Endothelial cell of umbilical vein (primary cell): ENCODE measurements around the gene RNF183. TPM values are rescaled to one million over a fixed set of nuclear protein-coding genes. Genes with fewer than 3 reads are reported as not detected.

Source experiments
- BruUV-seq: library from RNA; stranded (reverse); fragments of 400-500 nt; replicated peaks from 2 replicates; lab custom pipeline; 2021; lab: Mats Ljungman, UMichigan
- CTCF ChIA-PET: fragments of 300-600, 350-600 bp; sonication (Branson Sonifier 250); formaldehyde crosslinking; loops from one replicate; lab custom pipeline; 2021; ENCODE audit warnings: antibody characterized with exemption, inconsistent platforms; lab: Charles Lee
- POLR2A ChIA-PET: fragments of 300-600, 350-600 bp; sonication (Branson Sonifier 250); formaldehyde crosslinking; loops from one replicate; lab custom pipeline; 2021; ENCODE audit warnings: antibody characterized with exemption, inconsistent platforms; lab: Charles Lee
- DNase-seq: peaks from one replicate; pipeline ENCODE4 v3.0.0-alpha.2; 2011; ENCODE audit warnings: low read depth, low spot score
- FAIRE-seq: peaks from 2 replicates; lab custom pipeline; 2011; peaks lifted over from hg19 to GRCh38; lab: Jason Lieb, UNC
- H2AFZ ChIP-seq: 2 replicates; pipeline ENCODE4 v1.6.0; 2012; ENCODE audit warnings: low read depth, low read length, control low read depth, inconsistent platforms
- H3K27ac ChIP-seq: 2 replicates; pipeline ENCODE4 v1.5.1; 2011; ENCODE audit warnings: low read depth, mild to moderate bottlenecking, control low read depth, low read length, moderate library complexity; ENCODE audit not compliant: insufficient read depth
- H3K27me3 ChIP-seq, 2 experiments: 2 replicates each; pipeline versions ENCODE4 v1.6.0 to v1.6.1; 2011; ENCODE audit warnings: low read length in 2 of 2, mixed read lengths in 1 of 2; ENCODE audit not compliant: control insufficient read depth in 2 of 2, insufficient read depth in 2 of 2
- H3K36me3 ChIP-seq, 2 experiments: 2 replicates in 1 of 2; 3 replicates in 1 of 2; pipeline ENCODE4 v1.5.1; 2011; ENCODE audit warnings: low read length in 2 of 2, mild to moderate bottlenecking in 1 of 2, moderate library complexity in 1 of 2; ENCODE audit not compliant: control insufficient read depth in 2 of 2, insufficient read depth in 2 of 2; ENCODE audit errors: extremely low read depth in 1 of 2
- H3K4me1 ChIP-seq: 3 replicates; pipeline ENCODE4 v1.5.1; 2011; ENCODE audit warnings: mild to moderate bottlenecking, low read length; ENCODE audit not compliant: control insufficient read depth, insufficient read depth; ENCODE audit errors: extremely low read depth
- H3K4me2 ChIP-seq: 2 replicates; pipeline ENCODE4 v1.6.1; 2011; ENCODE audit warnings: low read length, control low read depth, mixed read lengths; ENCODE audit not compliant: insufficient read depth
- H3K4me3 ChIP-seq, 3 experiments: fragments of 200-600 bp in 1 of 3; sonication (generic), shearing (Covaris generic) in 1 of 3; replicated peaks in 1 of 3; 2 replicates each; pipeline ENCODE4 v1.5.1; 2011 to 2016; ENCODE audit warnings: control low read depth in 3 of 3, low read length in 3 of 3, mild to moderate bottlenecking in 2 of 3, inconsistent platforms in 1 of 3, low read depth in 1 of 3, moderate library complexity in 1 of 3; ENCODE audit not compliant: insufficient read depth in 1 of 3
- H3K79me2 ChIP-seq: 2 replicates; pipeline ENCODE4 v1.6.0; 2012; ENCODE audit warnings: low read length, inconsistent platforms; ENCODE audit not compliant: control insufficient read depth, insufficient read depth
- H3K9ac ChIP-seq: replicated peaks from 2 replicates; pipeline ENCODE3; 2011; ENCODE audit warnings: low read length, control low read depth; ENCODE audit not compliant: insufficient read depth; ENCODE audit errors: extremely low read depth
- H3K9me1 ChIP-seq: replicated peaks from 3 replicates; pipeline ENCODE4 v1.6.0; 2011; ENCODE audit warnings: mild to moderate bottlenecking, low read length; ENCODE audit not compliant: control insufficient read depth, insufficient read depth; ENCODE audit errors: extremely low read depth
- H3K9me3 ChIP-seq: replicated peaks from 2 replicates; pipeline ENCODE4 v1.5.1; 2012; ENCODE audit warnings: low read length, inconsistent platforms; ENCODE audit not compliant: control insufficient read depth, insufficient read depth
- H4K20me1 ChIP-seq: replicated peaks from 2 replicates; pipeline ENCODE3; 2011; ENCODE audit warnings: mild to moderate bottlenecking, low read length; ENCODE audit not compliant: control insufficient read depth, insufficient read depth; ENCODE audit errors: extremely low read depth
- EZH2 ChIP-seq: IDR thresholded peaks from 2 replicates; pipeline ENCODE4 v1.6.1; 2012; ENCODE audit warnings: borderline replicate concordance, low read depth, mild to moderate bottlenecking, moderate library complexity, low read length, inconsistent platforms; ENCODE audit not compliant: severe bottlenecking
- FOS ChIP-seq: IDR thresholded peaks from 2 replicates; pipeline ENCODE4 v1.6.1; 2011; ENCODE audit warnings: mild to moderate bottlenecking, low read length, moderate library complexity, borderline replicate concordance; ENCODE audit not compliant: insufficient read depth
- GATA2 ChIP-seq: IDR thresholded peaks from 2 replicates; pipeline ENCODE4 v1.7.0; 2011; ENCODE audit warnings: low read depth, mild to moderate bottlenecking, moderate library complexity, mixed read lengths, low read length; ENCODE audit not compliant: insufficient read length, insufficient read depth
- JUN ChIP-seq: IDR thresholded peaks from 2 replicates; pipeline ENCODE4 v1.6.1; 2011; ENCODE audit warnings: borderline replicate concordance, low read depth; ENCODE audit not compliant: insufficient read length, insufficient read depth
- MYC ChIP-seq: IDR thresholded peaks from one replicate; pipeline ENCODE4 v1.6.1; 2011; ENCODE audit warnings: mild to moderate bottlenecking, low read depth, low read length
- POLR2AphosphoS5 ChIP-seq: IDR thresholded peaks from 2 replicates; pipeline ENCODE4 v1.6.1; 2012; ENCODE audit warnings: low read depth, mild to moderate bottlenecking, control low read depth, low read length, moderate library complexity; ENCODE audit not compliant: insufficient read depth
- dilution Hi-C: fragments of 300-500 bp; cut with MboI; formaldehyde crosslinking; loops from one replicate; pipeline ENCODE4 v1.15.0; 2019; ENCODE audit warnings: low sequenced_read_pairs; ENCODE audit not compliant: extremely low pct_ligation_motif_present
- intact Hi-C: fragments of 100-400 bp; cut with micrococcal nuclease; formaldehyde crosslinking; loops from one replicate; pipeline ENCODE4 v1.10.0; 2022
- polyA plus RNA-seq, 4 experiments: library from polyadenylated mRNA; depleted of rRNA in 3 of 4; stranded (reverse) in 3 of 4; unstranded in 1 of 4; fragments of >200 nt; gene quantifications; 2 replicates each; pipeline versions ENCODE4 v1.2.1 to v1.2.3, GENCODE V29; 2011 to 2012; ENCODE audit warnings: missing spikeins in 1 of 4
- total RNA-seq: library from RNA; stranded (reverse); gene quantifications from 2 replicates; pipeline ENCODE4 v1.2.3, GENCODE V29; 2021
- TF ChIP-seq, protein P1 (sequence below), 2 donors: IDR thresholded peaks; 1 replicate in 1 of 2; 2 replicates in 1 of 2; pipeline ENCODE4 v1.5.1; 2011; ENCODE audit warnings: low read length in 2 of 2, mild to moderate bottlenecking in 2 of 2, moderate library complexity in 2 of 2, control low read depth in 1 of 2, inconsistent platforms in 1 of 2, low read depth in 1 of 2; ENCODE audit not compliant: insufficient read depth in 1 of 2; ENCODE audit errors: extremely low read depth in 1 of 2

Gene RNF183
- total and polyA plus RNA-seq, 2 donors (not counting 3 experiments of a cell fraction or from before 2014, with no cell fraction given): not detected

DNA sequence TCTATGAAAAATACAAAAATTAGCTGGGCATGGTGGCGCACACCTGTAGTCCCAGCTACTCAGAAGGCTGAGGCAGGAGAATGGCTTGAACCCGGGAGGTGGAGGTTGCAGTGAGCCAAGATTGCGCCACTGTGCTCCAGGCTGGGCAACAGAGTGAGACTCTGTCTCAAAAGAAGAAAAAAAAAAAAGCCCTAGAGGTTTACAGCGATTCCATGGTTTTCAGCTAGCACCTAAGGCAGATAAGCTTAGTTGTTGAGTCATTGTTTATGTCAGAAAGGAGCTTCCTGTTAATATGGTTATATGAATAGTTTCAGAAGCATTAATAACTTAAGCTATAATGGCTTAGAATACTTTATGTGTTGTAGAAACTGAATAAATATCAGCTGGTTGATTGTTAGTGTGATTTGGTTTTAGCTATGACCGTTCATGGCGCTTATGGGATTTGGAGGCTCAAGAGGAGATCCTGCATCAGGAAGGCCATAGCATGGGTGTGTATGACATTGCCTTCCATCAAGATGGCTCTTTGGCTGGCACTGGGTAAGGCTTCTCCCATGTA lies 13.0 kb downstream of the RNF183 start:
- POLR2A ChIA-PET: interaction anchor here (0.7 kb wide), 1 partner anchor 74 kb away, joined by 4 read pairs; no protein-coding TSS in a partner anchor
- Histone ChIP-seq H3K9me3 (no peaks in the 10 kb centered on the region), H4K20me1 (no peaks in the 10 kb centered on the region), H3K79me2 (no peaks in the 10 kb centered on the region), H3K36me3 (peaks cover 26 to 29% of the 10 kb centered on the region in 2 experiments), H3K9ac (no peak overlapping the region), H3K27me3 (no peaks in the 10 kb centered on the region), H3K4me2 (no peak overlapping the region), H2AFZ (no peak overlapping the region), H3K4me3 (no peak overlapping the region), H3K4me1 (no peaks in the 10 kb centered on the region), H3K27ac (no peak overlapping the region), H3K9me1 (no peaks in the 10 kb centered on the region)
- DNase-seq (no peak), FAIRE-seq (no peak)
- no TSS peak for BruUV-seq
- intact Hi-C loops: no loop called here
- TF ChIP-seq EZH2 (no peak), POLR2AphosphoS5 (no peak), JUN (no peak), MYC (no peak), FOS (peak; percentile 7), GATA2 (no peak)
- TF ChIP-seq, protein P1, sequence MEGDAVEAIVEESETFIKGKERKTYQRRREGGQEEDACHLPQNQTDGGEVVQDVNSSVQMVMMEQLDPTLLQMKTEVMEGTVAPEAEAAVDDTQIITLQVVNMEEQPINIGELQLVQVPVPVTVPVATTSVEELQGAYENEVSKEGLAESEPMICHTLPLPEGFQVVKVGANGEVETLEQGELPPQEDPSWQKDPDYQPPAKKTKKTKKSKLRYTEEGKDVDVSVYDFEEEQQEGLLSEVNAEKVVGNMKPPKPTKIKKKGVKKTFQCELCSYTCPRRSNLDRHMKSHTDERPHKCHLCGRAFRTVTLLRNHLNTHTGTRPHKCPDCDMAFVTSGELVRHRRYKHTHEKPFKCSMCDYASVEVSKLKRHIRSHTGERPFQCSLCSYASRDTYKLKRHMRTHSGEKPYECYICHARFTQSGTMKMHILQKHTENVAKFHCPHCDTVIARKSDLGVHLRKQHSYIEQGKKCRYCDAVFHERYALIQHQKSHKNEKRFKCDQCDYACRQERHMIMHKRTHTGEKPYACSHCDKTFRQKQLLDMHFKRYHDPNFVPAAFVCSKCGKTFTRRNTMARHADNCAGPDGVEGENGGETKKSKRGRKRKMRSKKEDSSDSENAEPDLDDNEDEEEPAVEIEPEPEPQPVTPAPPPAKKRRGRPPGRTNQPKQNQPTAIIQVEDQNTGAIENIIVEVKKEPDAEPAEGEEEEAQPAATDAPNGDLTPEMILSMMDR (IDR thresholded peaks at IDR 0.05; ENCODE audit: extremely low read depth in 1 of 2, insufficient read depth in 1 of 2, low read depth in 1 of 2, low read length in 2 of 2): no peak
- CTCF ChIA-PET: interaction anchor here (1.1 to 1.2 kb wide), 2 partner anchors 116 to 368 kb away, joined by 3 read pairs; no protein-coding TSS in a partner anchor
- dilution Hi-C loops: no loop called here
